IMR-90 (cell line): Measurements from ENCODE around the gene RHBDL3. TPM values are rescaled to one million over a fixed set of nuclear protein-coding genes. Genes with fewer than 3 reads are reported as not detected.

ENCODE experiments used
- ATAC-seq: fragments of 200-7000 bp; cut with Tn5 transposase; 2 replicates; pipeline ENCODE4 v1.9.1; 2020; ENCODE audit warnings: low read depth, mild to moderate bottlenecking, moderate library complexity
- BruUV-seq: library from RNA; stranded (reverse); fragments of 400-500 nt; replicated peaks from 2 replicates; lab custom pipeline; 2021; lab: Mats Ljungman, UMichigan
- CTCF ChIA-PET: fragments of 300-600 bp; formaldehyde crosslinking; extraction: SDS; loops from one replicate; lab custom pipeline; 2021; ENCODE audit warnings: antibody characterized with exemption; lab: Yijun Ruan, JAX
- POLR2A ChIA-PET: fragments of 300-600 bp; sonication (Branson Sonifier 250); formaldehyde crosslinking; loops from one replicate; lab custom pipeline; 2022; ENCODE audit warnings: antibody characterized with exemption; ENCODE audit not compliant: unreplicated experiment; lab: Charles Lee
- DNase-seq: peaks from one replicate; pipeline ENCODE4 v3.0.0; 2013
- H2AFZ ChIP-seq: replicated peaks from 2 replicates; pipeline ENCODE3; 2013; ENCODE audit warnings: low read length, mild to moderate bottlenecking; ENCODE audit not compliant: poor library complexity
- H2AK5ac ChIP-seq: 2 replicates; pipeline ENCODE4 v1.6.1; 2013; ENCODE audit warnings: low read depth, low read length, inconsistent platforms
- H2AK9ac ChIP-seq: replicated peaks from 2 replicates; pipeline ENCODE3; 2013; ENCODE audit warnings: mild to moderate bottlenecking, low read depth, low read length, moderate library complexity; ENCODE audit not compliant: poor library complexity
- H2BK120ac ChIP-seq: 2 replicates; pipeline ENCODE4 v1.6.1; 2013; ENCODE audit warnings: low read depth, low read length, inconsistent platforms
- H2BK15ac ChIP-seq: 3 replicates; pipeline ENCODE4 v1.6.1; 2013; ENCODE audit warnings: low read depth, low read length, inconsistent platforms
- H2BK20ac ChIP-seq: 2 replicates; pipeline ENCODE4 v1.6.1; 2013; ENCODE audit warnings: low read depth, mild to moderate bottlenecking, inconsistent platforms, low read length, moderate library complexity
- H2BK5ac ChIP-seq: 2 replicates; pipeline ENCODE4 v1.6.1; 2013; ENCODE audit warnings: mild to moderate bottlenecking, low read depth, low read length, inconsistent platforms; ENCODE audit not compliant: poor library complexity, severe bottlenecking
- H3K14ac ChIP-seq: replicated peaks from 2 replicates; pipeline ENCODE4 v1.6.1; 2013; ENCODE audit warnings: low read depth, low read length, inconsistent platforms
- H3K18ac ChIP-seq: 2 replicates; pipeline ENCODE4 v1.6.1; 2013; ENCODE audit warnings: low read depth, low read length, control low read depth
- H3K23ac ChIP-seq: 2 replicates; pipeline ENCODE4 v1.6.1; 2013; ENCODE audit warnings: low read depth, low read length, inconsistent platforms
- H3K27ac ChIP-seq: 2 replicates; pipeline ENCODE4 v1.5.1; 2013; ENCODE audit warnings: mild to moderate bottlenecking, control low read depth, low read length; ENCODE audit not compliant: insufficient read depth
- H3K27me3 ChIP-seq: 2 replicates; pipeline ENCODE4 v1.6.1; 2013; ENCODE audit warnings: low read length; ENCODE audit not compliant: control insufficient read depth, insufficient read depth
- H3K36me3 ChIP-seq: 2 replicates; pipeline ENCODE4 v1.6.1; 2013; ENCODE audit warnings: low read length, mixed read lengths; ENCODE audit not compliant: control insufficient read depth, insufficient read depth
- H3K4ac ChIP-seq: 2 replicates; pipeline ENCODE4 v1.6.1; 2013; ENCODE audit warnings: low read depth, low read length, inconsistent platforms
- H3K4me1 ChIP-seq: 2 replicates; pipeline ENCODE4 v1.6.1; 2013; ENCODE audit warnings: low read length, mixed read lengths; ENCODE audit not compliant: control insufficient read depth, insufficient read depth
- H3K4me2 ChIP-seq: 2 replicates; pipeline ENCODE4 v1.6.1; 2013; ENCODE audit warnings: low read depth, mild to moderate bottlenecking, control low read depth, low read length, moderate library complexity
- H3K4me3 ChIP-seq: 2 replicates; pipeline ENCODE4 v1.5.1; 2013; ENCODE audit warnings: low read depth, mild to moderate bottlenecking, control low read depth, low read length, moderate library complexity; ENCODE audit not compliant: insufficient read depth
- H3K56ac ChIP-seq: 2 replicates; pipeline ENCODE4 v1.6.1; 2013; ENCODE audit warnings: low read length, inconsistent platforms; ENCODE audit not compliant: insufficient read depth; ENCODE audit errors: extremely low read depth
- H3K79me1 ChIP-seq, 2 experiments: 2 replicates each; pipeline ENCODE4 v1.6.1; 2013; ENCODE audit warnings: low read length in 2 of 2, inconsistent platforms in 1 of 2, low read depth in 1 of 2
- H3K9ac ChIP-seq: 2 replicates; pipeline ENCODE4 v1.6.1; 2013; ENCODE audit warnings: low read depth, low read length, control low read depth
- H3K9me1 ChIP-seq: 2 replicates; pipeline ENCODE4 v1.6.1; 2013; ENCODE audit warnings: low read length, inconsistent platforms; ENCODE audit not compliant: insufficient read depth
- H3K9me3 ChIP-seq: 2 replicates; pipeline ENCODE4 v1.6.1; 2013; ENCODE audit warnings: low read length; ENCODE audit not compliant: control insufficient read depth, insufficient read depth
- H4K20me1 ChIP-seq: 2 replicates; pipeline ENCODE4 v1.6.1; 2013; ENCODE audit warnings: low read length, inconsistent platforms; ENCODE audit not compliant: insufficient read depth
- H4K5ac ChIP-seq: 2 replicates; pipeline ENCODE4 v1.6.1; 2013; ENCODE audit warnings: mild to moderate bottlenecking, low read depth, low read length, control low read depth
- H4K8ac ChIP-seq, 2 experiments: 2 replicates each; pipeline ENCODE4 v1.6.1; 2013; ENCODE audit warnings: low read depth in 2 of 2, low read length in 2 of 2, control low read depth in 1 of 2, inconsistent platforms in 1 of 2
- H4K91ac ChIP-seq: 2 replicates; pipeline ENCODE4 v1.6.1; 2013; ENCODE audit warnings: low read depth, low read length, inconsistent platforms; ENCODE audit not compliant: insufficient read depth
- BHLHE40 ChIP-seq: fragments of 150-350 bp; IDR thresholded peaks from 2 replicates; pipeline ENCODE4 v1.6.1; 2016; ENCODE audit warnings: mild to moderate bottlenecking, low read depth, low read length
- CEBPB ChIP-seq: IDR thresholded peaks from 2 replicates; pipeline ENCODE4 v1.6.1; 2012; ENCODE audit warnings: low read depth, low read length, improper control_type of control experiment
- RCOR1 ChIP-seq: IDR thresholded peaks from 2 replicates; pipeline ENCODE4 v1.6.1; 2012; ENCODE audit warnings: mild to moderate bottlenecking, low read length, improper control_type of control experiment; ENCODE audit not compliant: insufficient replicate concordance
- RFX5 ChIP-seq: IDR thresholded peaks from 2 replicates; pipeline ENCODE4 v1.8.0; 2012; ENCODE audit warnings: low read depth, mild to moderate bottlenecking, low read length, moderate library complexity
- USF2 ChIP-seq: fragments of 150-350 bp; IDR thresholded peaks from 2 replicates; pipeline ENCODE4 v1.6.1; 2017; ENCODE audit warnings: mild to moderate bottlenecking, antibody characterized with exemption, low read length, low read depth
- WGBS, 2 experiments: methylation state at CpG; one replicate each; pipeline versions ENCODE4 v1.1.5 to v1.1.7; 2013; ENCODE audit warnings: missing lambda C conversion rate in 2 of 2; ENCODE audit not compliant: insufficient read length in 1 of 2; ENCODE audit errors: extremely low coverage in 2 of 2; 5-methylcytosine and 5-hydroxymethylcytosine counted together
- dilution Hi-C: fragments of 300-500 bp; cut with HindIII; formaldehyde crosslinking; loops from one replicate; pipeline ENCODE4 v1.14.3; 2018; ENCODE audit warnings: low sequenced_read_pairs; ENCODE audit not compliant: unreplicated experiment
- in situ Hi-C: fragments of 300-500 bp; cut with MboI; formaldehyde crosslinking; loops from 3 replicates; pipeline ENCODE4 v1.14.3; 2019; ENCODE audit warnings: low sequenced_read_pairs, inconsistent platforms, mixed read lengths
- intact Hi-C: fragments of 100-400 bp; cut with micrococcal nuclease; formaldehyde crosslinking; loops from 2 replicates; pipeline ENCODE4 v1.10.0; 2022
- polyA plus RNA-seq, 3 experiments: library from polyadenylated mRNA; depleted of rRNA; stranded (reverse); fragments of >200 nt; gene quantifications; 2 replicates each; pipeline ENCODE4 v1.2.3, GENCODE V29; 2012; ENCODE audit warnings: low replicate concordance in 1 of 3
- total RNA-seq: library from RNA; depleted of rRNA; stranded (reverse); fragments of >200 nt; gene quantifications from 2 replicates; pipeline ENCODE4 v1.2.3, GENCODE V29; 2012

RHBDL3 gene
- total and polyA plus RNA-seq, 2 of the 4 experiments (the other 2 are of a cell fraction): 0.09 to 0.18 TPM

- no peak for TF ChIP-seq RFX5
- TF ChIP-seq BHLHE40: no peak
- TF ChIP-seq RCOR1: no peak
Observed at GRCh38 chr17:32281011-32281451, 15.4 kb downstream of the RHBDL3 start (continued).

GRCh38 chr17:32283745-32284201 is 18.1 kb downstream of the RHBDL3 start:
- no peak overlapping the region for H3K18ac ChIP-seq
- no peaks in the 10 kb centered on the region for H3K36me3 ChIP-seq
- H4K20me1 ChIP-seq: no peaks in the 10 kb centered on the region
- ATAC-seq (peak; percentile 64), DNase-seq (peak; percentile 72)
- H3K27ac ChIP-seq: no peak overlapping the region
- in situ Hi-C loops (no loop called here), intact Hi-C loops (no loop called here), dilution Hi-C loops (no loop called here)
- H4K8ac ChIP-seq: no peak overlapping the region
- H2AFZ ChIP-seq: no peak overlapping the region
- H3K4me3 ChIP-seq: no peak overlapping the region
- BruUV-seq: no TSS peak
- H3K27me3 ChIP-seq: peaks cover 44% of the 10 kb centered on the region
- H2BK5ac ChIP-seq: no peak overlapping the region
- H2BK15ac ChIP-seq: no peak overlapping the region
- CTCF ChIA-PET: no interaction called here
- no peaks in the 10 kb centered on the region for H3K9me1 ChIP-seq
- WGBS, 2 experiments: 80% methylated on average over 1 of the region's 20 CpGs; no CpG with 5 or more reads in 1 of the 2 experiments
- no peak overlapping the region for H2AK5ac ChIP-seq
- H4K91ac ChIP-seq: no peak overlapping the region
- no peaks in the 10 kb centered on the region for H3K79me1 ChIP-seq
- H3K14ac ChIP-seq: no peak overlapping the region
- no peak overlapping the region for H2BK120ac ChIP-seq
- H2BK20ac ChIP-seq: no peak overlapping the region
- no peak overlapping the region for H4K5ac ChIP-seq
- no peak overlapping the region for H3K4ac ChIP-seq
- H3K23ac ChIP-seq: no peak overlapping the region
- TF ChIP-seq CEBPB (no peak), USF2 (peak; percentile 75)
- H3K4me1 ChIP-seq: no peaks in the 10 kb centered on the region
- POLR2A ChIA-PET: no interaction called here
- H3K56ac ChIP-seq: no peak overlapping the region
- no peak overlapping the region for H3K9ac ChIP-seq
- no peak overlapping the region for H2AK9ac ChIP-seq
- H3K4me2 ChIP-seq: no peak overlapping the region
- H3K9me3 ChIP-seq: no peaks in the 10 kb centered on the region
